GM18870 (cell line): ENCODE data around the gene TOM1.
A peak's percentile ranks its signal among the peaks of the same experiment; 100 is the strongest.

Experiments used
- ATAC-seq: cut with Tn5 transposase; IDR thresholded peaks from one replicate; pipeline ENCODE4 v1.9.1; 2021; ENCODE audit warnings: moderate library complexity; ENCODE audit not compliant: unreplicated experiment

The TOM1 gene

DNA sequence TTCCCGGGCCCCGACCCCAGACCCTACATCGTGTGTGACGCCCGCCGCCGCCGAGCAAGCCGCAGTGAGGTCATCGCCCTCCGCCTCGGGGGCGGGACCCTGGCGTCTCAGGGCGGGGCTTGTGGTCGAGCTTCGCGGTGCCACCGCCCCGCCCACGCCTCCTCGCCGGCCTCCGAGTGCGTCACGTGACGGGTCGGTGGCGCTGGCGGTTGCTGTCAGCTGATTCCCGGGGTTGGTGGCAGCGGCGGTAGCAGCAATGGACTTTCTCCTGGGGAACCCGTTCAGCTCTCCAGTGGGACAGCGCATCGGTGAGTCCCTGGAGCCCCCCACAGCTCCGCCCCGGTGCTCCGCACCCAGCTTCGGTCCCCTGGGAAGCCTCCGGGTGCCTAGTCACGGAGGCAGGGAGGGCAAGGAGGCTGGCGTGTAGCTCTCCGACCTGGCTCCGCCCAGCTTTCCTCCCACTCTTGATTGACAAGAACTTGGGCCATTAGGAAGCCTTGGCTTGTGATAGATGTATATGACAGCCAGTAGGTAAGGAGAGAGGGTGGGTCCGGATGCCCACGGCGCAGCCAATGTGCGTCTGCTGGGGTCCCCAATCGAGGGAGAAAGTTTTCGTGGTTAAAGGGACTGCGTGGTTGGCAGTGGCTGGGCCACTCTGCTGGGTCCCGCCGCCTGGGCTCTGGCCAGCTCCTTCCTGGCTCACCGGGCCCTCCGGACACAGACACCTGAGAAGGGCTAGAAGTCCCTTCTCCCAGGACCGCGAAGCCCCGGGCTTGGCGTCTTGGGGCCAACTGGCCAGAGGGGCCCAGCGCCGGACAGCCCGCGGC lies at the start of gene TOM1:
Gene TOM1, plus strand, starts transcription at position 222 of the 827 bp plus-strand sequence. Its CDS starts 35 bp downstream, at position 257.
- ATAC-seq: peak; percentile 95

DNA sequence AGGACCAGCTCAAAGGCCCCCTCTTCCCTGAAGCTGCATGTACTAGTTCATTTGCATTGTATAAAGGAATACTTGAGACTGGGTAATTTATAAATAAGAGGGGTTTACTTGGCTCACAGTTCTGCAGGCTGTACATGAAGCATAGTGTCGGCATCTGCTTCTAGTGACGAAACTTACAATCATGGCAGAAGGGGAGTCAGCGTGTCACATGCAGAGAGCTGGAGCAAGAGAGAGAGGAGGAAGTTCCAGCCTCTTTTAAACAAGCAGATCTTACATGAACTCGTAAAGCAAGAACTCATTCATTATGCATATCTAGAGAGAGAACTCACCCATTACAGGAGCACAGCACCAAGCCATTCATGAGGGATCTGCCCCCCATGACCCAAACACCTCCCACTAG lies 49.5 kb upstream of the TOM1 start:
- ATAC-seq: no peak

DNA sequence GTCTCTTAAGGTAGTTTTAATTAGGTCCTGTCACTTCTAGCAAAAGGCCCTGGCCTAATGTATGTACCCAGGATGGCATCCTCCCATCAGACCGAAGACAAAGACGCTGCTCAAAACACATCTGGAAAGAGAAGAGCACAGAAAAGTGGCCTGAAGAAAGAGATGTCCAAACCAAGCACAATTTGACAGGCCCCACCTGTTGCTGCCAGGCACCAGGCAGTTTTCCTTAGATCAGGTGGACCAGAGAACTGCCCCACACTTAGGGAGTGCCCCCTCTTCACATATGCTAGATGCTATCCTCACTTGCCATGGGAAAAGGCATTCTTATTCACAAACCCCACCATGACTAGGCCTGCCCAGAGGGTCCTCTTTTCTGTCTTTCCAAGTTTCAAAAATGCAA lies 45.7 kb upstream of the TOM1 start:
- ATAC-seq: no peak

DNA sequence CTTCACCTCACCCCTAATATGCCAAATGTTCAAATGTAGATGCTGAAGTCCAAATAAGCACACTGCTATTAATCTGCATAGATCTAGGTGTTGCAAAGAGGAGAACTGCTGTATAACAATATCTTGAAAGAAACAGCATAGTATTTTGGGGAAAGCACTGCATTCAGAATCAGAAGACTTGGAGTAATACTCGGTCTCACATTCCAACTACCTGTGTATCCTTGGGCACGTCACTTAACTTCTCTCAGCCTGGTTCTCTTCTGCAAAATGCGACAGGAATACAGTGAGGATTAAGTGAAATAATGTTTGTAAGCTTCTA lies 42.7 kb upstream of the TOM1 start:
- peak; percentile 34 for ATAC-seq

DNA sequence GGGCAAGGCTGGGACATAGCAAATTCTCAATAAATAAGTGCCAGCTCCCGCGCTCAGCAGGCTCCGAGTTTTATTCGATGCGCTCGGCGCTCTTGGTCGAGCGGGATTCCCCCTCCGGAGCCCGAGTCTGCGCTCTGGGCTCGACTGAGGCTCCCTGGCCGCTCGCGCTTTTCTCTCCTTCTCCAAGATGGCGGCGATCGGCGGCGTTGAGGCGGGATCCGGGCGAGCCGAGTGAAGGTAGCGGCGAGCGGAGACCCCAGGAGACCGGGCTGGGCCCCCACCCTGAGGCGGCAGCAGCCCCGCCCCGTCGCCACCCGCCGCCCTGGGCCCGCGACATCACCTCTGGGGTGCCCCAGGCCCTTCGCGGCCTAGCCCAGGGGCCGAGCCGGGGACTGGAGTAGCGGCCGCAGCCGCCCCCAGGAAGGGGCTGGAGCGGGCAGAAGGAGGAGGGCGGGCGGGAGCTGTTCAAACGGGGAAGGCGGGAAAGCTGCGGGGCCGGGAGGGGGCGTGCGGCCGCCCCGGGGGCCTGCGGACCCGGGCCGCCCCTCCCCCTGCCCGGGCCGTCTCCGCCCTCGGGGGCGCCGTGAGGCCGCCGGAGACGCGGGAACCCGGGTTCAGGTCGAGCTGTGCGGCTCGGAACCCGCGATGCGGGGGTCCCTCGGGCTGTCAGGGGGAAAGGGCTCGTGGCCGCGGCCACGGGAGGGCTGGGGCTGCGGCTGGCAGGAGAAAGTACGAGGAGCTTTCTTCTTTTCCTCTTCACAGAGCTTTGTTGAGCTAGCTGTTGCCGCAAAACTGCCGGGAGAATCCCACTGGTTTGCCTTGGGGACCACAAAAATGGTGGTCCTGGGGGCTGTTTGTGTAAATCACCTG lies 42.1 kb upstream of the TOM1 start, which contains the start of gene HMGXB4:
Gene HMGXB4, plus strand, starts transcription at position 173 of the 870 bp plus-strand sequence. CDS start 4,898 bp downstream, outside the sequence.
- ATAC-seq: peak; percentile 83

GRCh38 chr22:35258191-35258988 lies 41.3 kb upstream of the TOM1 start:
- ATAC-seq: no peak

- ATAC-seq: no peak
Measured at GRCh38 chr22:35264986-35265385, 34.7 kb upstream of the TOM1 start.

- ATAC-seq: no peak
Measured at GRCh38 chr22:35266277-35266676, 33.4 kb upstream of the TOM1 start.

DNA sequence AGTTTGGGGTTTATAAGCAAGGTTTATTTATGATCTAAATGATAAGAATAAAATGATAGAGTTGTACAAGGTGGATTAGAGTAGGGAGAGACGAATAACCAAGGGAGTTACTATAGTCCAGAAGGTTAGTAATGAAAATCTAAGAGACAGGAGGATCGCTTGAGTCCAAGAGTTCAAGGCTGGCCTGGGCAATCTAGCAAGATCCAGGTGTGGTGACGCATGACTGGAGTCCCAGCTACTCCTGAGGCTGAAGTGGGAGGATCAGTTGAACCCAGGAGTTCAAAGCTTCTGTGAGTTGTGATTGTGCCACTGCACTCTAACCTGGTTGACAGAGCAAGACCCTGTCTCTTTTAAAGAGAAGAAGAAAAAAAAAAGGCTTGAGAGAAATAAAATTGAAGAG lies 30.1 kb upstream of the TOM1 start:
- ATAC-seq: no peak

DNA sequence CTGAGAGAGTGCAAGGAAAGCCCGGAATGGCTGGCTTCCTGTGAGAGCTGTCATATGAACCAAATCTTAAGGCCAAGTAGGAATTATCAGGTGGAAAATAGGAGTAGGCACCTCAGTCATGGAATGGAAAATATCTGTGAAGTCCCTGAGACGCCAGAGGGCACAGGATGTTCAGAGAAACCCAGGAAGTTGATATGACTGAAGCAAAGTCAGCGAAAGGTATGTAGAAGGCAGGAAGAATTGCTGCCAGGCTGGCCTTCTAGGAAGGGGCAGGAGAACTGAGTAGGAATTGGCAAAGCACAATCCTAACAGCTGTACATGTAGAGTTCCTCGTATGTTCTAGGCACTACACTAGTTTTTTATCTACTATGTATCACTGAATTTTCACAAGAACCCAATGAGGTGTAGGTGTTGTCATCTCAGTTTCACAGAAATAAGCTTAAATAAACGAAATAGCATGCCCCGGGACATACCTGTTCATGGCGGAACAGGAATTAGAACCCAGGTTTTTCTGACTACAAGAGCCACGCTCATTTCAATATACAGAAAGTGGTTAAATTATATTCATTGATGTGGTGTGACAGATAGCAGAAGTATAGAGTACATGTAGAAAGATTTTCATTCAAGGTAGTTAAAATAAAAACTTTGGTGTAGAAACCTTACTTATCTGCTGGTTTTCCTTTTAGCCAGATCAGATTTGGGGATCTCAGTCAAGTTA lies 25.4 kb upstream of the TOM1 start:
- no peak for ATAC-seq

DNA sequence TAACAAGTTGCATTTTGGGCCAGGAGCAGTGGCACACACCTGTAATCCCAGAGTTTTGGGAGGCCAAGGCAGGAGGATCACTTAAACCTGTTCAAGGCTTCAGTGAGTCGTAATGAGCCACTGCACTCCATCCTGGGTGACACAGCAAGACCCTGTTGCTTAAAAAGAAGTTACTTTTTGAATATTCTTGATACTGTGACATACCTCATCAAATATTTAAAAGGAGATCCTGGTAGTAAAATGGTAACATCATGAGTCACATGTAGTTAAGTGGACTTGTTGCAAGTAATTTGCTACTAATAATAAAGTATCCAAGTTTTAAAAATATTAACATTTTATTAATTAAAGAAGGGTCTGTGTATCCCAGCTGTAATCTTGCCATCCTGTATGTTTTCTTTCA lies 24.1 kb upstream of the TOM1 start:
- ATAC-seq: no peak

GRCh38 chr22:35276019-35276418 lies 23.7 kb upstream of the TOM1 start:
- no peak for ATAC-seq

GRCh38 chr22:35288116-35288515 lies 11.6 kb upstream of the TOM1 start:
- ATAC-seq: no peak

- no peak for ATAC-seq
Measured at GRCh38 chr22:35292786-35293185, 6.9 kb upstream of the TOM1 start.

- no peak for ATAC-seq
Measured at GRCh38 chr22:35296051-35296450, 3.6 kb upstream of the TOM1 start.

DNA sequence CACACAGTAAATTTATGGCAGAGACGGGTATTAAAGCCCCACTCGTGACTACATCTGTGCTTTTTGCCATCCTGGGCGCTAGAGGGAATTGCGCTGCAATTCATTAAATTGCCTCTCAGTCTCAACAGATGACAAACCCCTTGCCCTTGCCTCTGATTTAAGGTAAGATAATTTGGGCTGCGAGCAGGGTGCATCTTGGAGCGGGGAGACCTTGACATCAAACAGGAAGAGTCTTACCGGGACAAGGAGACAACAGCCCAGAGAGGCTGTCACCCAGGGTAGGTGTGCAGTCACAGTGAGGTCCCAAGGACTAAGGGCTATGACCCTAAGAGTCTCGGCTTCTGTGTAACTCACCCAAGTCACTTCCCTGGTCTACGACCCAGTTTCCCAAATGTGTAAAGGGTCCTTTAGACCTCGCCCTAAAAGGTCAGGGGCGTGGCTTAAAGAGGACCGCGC lies 449 bp upstream of the TOM1 start:
- peak; percentile 15 for ATAC-seq

DNA sequence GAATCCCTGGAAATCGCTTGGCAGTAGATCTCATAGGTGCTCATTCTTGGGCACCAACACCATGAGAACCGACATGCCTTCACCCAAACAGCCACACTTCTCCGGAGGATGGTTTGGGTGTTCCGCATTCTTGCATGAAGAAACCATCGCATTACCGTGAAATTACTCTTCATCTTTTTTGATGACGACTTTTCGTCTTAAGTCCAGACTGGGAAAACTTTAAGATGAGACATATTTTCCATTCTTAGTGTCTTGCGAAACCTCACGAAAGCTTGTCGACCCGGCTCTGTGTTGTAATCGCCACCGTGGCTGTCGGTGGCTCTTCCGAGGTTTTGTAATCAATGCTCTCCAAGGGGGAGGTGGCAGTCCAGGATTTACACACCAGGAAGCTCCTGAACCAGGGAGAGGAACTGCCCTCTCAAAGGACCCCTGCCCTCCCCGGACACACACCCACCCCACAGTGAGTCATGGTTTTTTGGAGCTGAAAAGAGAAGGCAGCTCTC lies 1.7 kb downstream of the TOM1 start:
- no peak for ATAC-seq

- no peak for ATAC-seq
Measured at GRCh38 chr22:35303029-35303624, 3.4 kb downstream of the TOM1 start.

GRCh38 chr22:35305525-35306070 lies 5.9 kb downstream of the TOM1 start:
- no peak for ATAC-seq
